Right renal pelvis (tissue), 4 donors: ENCODE results near the gene CACNA1I. TPM values are rescaled to one million over a fixed set of nuclear protein-coding genes. Genes with fewer than 3 reads are reported as not detected.

Experiments used
- DNase-seq, 4 donors: peaks; one replicate each; pipeline ENCODE4 v3.0.0-alpha.2; 2013; ENCODE audit warnings: low read depth in 4 of 4, low spot score in 3 of 4, missing footprints in 1 of 4
- polyA plus RNA-seq, 4 donors: library from polyadenylated mRNA; unstranded; fragments of 120-200 nt; gene quantifications; one replicate each; pipeline ENCODE4 v1.2.1, GENCODE V29; 2013; ENCODE audit not compliant: insufficient read length in 4 of 4

CACNA1I gene
- polyA plus RNA-seq, 4 donors, result 0.03 to 0.08 (median 0.06) TPM

DNA sequence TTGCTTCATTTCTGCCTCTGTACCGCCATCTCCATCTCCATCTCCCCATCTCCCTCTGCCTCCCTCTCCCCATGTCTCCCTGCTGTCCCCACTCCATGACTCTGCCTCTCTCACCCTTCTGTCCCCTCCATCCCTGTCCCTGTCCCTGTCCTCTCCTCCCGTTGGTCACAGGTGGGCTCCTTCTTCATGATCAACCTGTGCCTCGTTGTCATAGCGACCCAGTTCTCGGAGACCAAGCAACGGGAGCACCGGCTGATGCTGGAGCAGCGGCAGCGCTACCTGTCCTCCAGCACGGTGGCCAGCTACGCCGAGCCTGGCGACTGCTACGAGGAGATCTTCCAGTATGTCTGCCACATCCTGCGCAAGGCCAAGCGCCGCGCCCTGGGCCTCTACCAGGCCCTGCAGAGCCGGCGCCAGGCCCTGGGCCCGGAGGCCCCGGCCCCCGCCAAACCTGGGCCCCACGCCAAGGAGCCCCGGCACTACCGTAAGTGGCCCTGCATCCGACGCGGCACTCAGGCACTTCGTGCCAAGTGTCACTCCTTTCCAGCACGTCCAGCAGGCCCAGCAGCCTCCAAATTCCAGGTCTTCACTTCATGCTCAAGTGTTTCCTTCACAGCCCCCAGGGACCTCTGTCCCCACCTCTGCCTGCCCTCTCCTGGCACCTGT is 76.0 kb downstream of the CACNA1I start:
- no peak for DNase-seq

DNA sequence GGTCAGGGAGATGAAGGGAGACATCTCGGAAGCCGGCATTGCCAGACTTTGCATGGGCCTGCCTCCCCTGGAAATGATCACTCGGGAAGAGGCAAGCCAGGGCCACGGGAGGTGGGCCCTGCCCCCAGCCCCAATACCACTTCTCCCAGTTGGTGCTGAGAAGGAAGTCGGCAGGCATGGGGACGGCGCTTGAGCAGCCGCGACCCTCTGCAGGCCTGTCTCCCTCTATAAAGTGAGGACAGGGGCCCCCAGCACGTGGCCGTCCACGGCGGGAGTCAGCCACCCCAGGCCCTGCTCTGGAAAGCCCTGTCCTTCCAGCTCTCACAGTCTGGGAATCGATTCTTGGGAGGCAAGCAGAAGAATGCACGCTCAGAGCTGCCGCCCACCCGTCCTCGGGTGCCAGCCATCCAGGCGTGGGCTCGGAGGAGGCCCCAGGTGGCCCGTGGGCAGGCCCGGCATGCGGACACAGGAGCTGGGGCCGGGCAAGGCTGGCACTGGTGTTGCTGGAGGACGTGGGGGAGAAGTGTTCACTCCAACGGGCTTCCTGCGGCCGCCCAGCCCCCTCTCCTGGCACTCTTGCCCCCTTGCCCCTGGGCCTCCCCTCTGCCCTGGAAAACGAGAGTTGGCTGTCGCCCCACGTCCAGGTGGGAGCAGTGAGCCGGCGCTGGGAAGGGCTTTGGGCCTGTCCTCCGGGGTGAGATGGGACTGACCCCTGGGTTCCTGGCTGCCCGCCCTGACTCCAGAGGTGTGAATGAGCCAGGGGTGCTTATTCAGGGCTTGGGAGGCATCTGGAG is 77.5 kb downstream of the CACNA1I start:
- no peak for DNase-seq

DNA sequence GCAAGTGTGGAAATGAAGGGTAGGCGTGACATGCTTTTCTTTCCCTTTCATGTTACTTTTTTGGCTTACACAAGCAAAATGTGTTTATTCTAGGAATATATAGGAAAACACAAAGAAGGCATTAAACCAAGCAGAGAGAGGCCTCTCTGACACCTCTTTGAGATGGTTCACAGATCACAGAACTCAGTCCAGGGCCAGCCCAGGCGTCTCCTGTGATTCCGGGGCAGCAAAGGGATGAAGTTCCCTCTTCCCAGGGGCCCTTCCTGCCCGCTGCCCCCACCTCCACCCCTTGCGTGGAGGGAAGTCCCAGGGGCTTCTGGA is 78.0 kb downstream of the CACNA1I start:
- DNase-seq, result no peak

DNA sequence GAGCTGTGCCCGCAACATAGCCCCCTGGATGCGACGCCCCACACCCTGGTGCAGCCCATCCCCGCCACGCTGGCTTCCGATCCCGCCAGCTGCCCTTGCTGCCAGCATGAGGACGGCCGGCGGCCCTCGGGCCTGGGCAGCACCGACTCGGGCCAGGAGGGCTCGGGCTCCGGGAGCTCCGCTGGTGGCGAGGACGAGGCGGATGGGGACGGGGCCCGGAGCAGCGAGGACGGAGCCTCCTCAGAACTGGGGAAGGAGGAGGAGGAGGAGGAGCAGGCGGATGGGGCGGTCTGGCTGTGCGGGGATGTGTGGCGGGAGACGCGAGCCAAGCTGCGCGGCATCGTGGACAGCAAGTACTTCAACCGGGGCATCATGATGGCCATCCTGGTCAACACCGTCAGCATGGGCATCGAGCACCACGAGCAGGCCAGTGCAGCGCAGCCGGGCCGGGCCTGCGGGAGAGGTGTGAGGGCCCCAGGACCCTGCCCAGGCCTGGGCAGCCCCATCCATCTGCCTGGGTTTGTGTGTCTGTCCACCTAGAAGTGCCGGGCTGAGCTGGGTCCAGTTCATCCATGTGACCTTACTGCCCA is 79.0 kb downstream of the CACNA1I start:
- no peak for DNase-seq

DNA sequence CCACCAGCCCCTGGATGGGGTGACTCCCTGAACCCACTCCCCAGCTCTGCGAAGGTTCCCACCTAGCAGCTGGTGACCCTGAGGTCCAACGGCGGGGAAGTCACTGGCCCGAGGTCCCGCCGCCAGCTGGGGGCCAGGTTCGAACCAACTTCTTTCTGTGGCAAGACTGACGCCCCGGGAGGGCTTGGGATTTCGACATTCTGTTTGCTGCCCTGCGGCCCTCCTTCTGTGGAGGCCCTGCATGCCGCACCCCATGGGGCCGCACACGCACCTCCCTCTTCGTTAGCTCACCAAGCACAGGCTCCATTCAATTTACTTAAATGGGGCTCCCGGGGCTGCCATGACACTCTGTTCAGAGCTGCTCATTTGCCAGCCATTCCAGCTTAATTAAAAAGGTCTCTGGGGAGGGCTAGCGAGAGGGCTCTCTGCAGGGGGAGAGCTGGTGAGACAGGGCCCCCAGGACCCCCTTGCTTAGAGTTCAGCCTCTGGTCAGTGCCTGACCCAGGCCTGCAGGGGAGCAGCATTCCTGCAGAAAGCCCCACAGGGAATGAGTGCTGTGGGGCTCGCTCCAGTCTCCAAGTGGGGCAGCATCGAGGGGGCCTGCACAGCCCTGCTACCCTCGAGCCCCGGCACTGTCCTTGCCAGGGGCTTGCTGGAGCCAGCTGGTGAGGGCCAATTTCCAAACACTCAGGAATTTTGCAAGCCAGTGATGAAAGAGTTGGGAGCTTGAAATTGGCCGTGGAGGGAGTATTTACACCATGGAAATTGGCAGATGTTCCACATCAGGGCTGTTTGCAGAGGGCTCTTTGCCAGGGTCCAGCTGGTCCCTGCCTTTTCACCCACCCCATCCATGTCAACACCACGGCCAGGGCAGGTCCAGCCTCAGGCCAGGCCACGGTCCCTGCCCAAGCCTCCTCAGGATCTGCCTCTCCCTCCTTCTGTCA is 80.8 kb downstream of the CACNA1I start:
- DNase-seq, result no peak

DNA sequence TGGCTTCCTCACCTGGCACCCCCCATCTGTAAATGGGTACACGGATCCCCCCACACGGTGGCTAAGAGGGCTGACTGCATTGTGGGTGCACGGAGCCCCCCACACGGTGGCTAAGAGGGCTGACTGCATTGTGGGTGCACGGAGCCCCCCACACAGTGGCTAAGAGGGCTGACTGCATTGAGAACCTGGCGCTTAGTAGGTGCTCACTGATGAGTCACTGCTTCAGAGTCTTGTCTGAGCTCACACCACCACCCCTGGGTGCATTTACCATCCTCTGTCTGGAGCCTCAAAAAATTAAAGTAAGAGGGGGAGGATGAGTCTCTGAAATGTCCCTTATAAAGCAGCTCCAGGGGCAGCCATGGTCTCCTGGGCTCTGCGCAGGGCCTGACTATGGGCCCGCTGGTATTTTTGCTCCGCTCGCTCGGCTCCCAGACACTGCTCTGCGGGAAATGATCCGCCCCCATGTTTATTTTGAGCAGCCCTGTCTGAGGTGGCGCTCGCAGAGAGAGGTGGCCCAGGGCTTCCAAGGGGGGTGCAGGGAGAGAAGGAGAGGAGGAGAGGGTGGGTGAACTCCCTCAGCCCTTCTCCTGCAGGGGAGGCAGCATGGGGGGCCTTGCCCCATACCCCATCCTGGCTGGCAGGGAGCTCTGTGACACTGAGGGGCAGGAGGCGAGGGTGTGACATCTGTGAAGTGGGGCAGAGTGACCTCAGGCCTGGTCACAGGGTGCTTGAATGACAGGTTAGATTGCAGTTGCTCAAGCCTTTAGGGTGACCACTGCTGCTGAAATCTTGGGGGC is 82.6 kb downstream of the CACNA1I start:
- DNase-seq, result no peak

DNA sequence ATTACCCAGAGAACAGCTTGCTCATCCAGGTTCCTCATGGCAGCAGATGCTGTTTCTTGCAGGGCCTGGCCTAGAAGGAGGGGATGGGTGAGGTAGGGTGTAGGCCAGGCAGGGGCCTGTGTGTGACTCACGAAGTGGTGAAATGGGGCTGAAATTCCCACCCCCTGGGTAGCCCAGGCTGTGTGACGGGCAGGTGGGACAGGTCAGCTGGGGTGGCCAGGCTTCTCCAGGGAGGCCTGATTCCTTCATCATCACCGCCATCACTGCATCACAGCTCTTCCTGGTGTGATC is 83.2 kb downstream of the CACNA1I start:
- no peak for DNase-seq

DNA sequence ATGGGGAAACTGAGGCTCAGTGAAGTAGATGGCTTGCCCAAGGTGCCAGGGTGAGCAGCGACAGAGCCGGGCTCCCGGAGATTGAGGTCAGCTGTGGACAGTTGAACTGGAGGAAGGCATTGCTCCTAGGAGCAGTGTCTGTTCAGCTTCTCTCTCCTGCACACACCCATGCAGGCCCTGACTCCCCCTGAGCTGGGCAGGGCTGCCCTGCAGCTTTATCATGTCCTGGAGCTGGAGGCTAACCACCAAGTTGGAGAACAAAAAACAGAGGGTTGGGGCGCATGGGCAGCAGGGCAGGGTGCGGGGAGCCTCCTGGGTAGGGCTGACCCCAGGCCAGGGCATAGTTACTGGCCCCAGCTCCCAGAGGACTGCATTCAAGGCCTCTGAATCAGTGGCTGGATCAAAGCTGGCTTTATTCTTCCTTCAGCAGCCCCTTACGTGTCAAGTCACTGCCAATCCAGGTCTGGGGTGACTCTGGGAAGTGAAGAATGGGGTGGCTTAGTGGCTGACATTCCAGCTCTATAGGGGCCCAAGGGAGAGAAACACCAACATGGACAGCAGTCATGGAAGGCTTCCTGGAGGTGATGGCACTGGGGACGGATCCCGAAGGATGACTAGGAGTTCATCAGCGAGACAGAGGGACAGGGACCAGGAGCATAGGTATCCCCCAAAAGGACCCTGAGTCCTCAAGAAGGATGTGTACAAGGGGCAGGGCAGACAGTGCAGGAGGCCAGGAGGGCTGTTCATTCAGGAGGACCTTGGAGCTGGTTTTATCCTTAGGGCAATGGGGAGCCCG is 83.8 kb downstream of the CACNA1I start:
- DNase-seq, result no peak

DNA sequence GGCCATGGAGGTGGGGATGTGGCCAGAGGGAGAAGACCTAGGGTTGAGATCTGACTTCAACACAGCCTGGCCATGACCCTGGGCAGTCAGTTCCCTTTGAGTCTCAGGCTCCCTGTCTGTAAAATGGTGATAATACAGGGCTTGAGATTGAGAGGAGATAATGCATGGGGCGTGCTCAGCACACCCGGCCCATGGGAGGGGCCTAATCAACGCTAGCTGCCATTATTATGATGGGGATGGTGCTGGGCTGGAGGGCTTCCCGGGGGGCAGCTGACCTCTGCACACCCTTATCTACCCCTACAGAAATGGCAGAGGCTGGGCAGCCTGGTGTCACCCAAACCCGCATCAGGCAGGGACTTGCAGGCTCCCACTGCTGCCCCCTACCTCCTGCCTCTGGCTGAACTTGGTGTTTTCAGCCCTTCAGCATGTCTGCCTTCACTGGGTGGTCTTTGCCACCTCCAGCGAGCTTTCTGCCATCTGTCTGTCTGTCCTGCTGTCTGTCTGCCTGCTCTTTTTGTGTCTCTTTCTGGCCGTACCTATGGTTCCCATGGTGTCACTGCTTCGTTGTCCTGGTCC is 84.5 kb downstream of the CACNA1I start:
- no peak for DNase-seq

DNA sequence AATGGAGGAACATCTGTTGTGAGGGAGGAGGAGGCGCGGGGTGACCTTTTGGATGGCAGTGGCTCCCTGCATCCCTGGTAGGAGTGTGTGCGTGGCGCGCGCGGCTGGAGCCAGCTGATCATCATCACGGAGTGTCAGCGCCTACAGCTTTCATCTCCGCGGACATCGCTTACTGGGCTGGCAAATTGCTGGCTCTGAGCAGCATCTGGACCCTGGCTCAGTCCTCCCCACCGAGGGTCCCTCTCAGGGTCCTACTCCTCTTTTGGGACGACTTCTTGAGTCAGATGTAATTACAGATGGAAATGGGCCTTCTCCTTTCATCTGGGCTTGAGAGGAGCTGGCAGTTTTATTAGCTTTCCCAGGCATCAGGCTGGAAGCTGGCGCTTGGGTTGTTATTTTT is 85.3 kb downstream of the CACNA1I start:
- no peak for DNase-seq

DNA sequence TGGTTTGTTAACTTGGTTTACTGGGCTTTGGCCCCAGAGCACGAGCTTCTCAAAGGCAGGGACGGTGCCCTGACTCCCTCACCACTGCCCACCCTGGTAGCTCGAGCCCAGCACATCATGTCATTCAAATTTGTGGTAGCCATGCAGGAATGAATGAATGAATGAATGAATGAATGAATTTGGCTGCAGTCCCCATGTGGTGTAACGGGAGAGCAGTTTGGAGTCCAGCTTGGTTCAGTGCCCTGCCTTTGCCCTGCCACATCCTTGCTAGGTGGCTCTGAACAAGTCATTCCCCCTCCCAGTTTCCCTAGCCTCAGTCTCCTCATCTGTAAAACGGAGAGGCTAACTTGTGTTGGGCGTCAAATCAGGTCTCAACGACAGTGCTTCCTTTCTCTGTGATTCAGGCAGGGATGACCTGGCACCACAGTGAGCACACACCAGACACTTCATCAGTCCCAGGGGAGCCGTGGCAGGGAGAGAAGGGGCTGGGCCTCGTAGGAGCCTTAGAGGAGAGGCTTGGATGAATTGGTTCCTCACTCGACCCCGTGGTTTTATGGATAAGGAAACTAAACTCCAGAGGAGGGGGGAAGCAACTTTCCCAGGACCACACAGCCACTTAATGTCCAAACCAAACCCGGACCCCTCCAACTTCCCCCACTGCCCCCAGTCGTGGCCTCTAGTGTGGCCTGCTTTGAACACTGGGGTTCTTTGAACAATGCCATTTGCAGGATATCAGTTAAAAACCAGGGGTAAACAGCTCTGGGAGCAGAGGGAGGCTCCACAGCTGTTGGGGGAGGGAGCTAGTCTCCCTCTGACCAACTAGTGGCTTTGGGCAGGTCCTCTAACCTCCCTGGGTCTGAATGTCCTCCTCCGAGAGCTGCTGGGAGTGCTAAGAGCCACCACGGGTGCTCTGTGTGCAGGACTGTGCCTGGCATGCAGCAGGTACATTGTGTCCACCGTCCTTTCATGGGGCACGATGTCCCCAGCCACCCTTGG is 86.2 kb downstream of the CACNA1I start:
- no peak for DNase-seq

DNA sequence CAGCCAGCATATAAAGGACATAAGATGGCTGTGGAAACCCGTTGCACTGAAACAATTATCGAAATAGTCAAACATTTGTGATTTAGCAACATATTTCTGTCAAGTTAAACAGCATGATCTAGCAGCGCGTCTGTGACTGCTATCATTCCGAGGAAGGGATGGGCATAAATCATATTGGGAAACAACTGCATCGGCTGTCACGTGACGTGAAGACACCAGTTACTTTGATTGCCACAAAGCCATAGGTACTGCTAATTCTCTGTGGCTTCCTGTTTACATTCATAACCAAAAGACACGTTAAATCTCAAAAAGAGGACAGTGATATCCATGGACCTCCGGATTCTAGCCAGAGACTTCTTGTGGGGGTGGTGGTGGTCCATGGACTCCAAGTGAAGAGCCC is 87.8 kb downstream of the CACNA1I start:
- no peak for DNase-seq

DNA sequence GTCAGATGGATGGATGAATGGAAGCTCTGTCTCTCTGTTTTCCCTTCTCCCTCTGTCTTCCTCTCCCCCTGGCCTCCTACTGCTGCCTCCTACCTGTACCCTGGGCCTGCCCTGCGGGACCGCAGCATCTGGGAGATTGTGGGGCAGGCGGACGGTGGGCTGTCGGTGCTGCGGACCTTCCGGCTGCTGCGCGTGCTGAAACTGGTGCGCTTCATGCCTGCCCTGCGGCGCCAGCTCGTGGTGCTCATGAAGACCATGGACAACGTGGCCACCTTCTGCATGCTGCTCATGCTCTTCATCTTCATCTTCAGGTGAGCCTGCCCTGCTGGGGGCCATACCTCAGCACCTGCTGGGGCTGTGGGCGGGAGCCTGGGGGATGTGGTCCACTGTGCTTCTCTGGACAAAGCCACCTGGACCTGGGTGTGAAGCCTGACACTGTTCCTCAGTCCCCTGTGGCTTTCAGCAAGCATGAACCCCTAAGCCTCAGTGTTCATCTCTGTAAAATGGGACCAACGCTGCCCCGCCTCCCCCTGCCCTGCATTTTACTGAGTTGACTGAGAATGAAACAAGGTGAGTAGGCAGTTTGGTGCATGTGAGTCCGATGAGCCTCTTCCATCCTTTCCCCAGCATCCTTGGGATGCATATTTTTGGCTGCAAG is 88.4 kb downstream of the CACNA1I start:
- DNase-seq, result no peak

DNA sequence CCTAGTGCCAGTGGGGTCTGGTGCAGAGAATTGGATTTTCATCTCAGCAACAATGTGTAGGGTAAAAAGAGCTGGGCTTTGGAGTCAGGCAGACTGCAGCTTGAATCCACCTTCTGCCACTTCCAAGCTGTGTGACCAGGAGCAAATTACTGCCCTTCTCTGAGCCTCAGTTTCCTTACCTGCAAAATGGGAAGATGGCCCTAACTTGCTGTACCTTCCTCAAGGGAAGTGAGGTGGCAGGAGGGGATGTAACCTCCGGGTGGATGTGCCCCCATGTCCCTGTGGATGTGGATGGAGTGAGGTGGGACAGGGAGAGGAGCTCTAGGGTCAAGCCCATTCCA is 90.9 kb downstream of the CACNA1I start:
- no peak for DNase-seq

DNA sequence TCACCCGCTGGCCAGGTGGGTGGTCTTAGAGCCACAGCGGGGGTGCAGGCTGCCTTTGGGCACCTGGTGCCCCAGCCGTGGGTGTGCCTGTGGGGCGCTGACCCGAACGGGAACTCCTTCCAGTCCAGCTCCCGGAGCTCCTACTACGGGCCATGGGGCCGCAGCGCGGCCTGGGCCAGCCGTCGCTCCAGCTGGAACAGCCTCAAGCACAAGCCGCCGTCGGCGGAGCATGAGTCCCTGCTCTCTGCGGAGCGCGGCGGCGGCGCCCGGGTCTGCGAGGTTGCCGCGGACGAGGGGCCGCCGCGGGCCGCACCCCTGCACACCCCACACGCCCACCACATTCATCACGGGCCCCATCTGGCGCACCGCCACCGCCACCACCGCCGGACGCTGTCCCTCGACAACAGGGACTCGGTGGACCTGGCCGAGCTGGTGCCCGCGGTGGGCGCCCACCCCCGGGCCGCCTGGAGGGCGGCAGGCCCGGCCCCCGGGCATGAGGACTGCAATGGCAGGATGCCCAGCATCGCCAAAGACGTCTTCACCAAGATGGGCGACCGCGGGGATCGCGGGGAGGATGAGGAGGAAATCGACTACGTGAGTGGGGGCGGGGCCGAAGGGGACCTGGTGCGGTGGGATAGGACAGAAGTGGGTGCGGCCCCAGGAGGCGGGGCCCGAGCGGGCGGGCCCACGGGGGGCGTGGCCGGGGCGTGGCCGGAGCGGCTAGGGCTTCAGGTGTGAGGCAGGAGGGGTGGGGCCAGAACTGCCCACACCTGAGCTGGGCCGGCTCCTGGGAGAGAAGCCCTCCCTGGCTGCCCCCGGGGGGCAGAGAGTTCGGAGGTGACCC is 91.5 kb downstream of the CACNA1I start:
- no peak for DNase-seq

DNA sequence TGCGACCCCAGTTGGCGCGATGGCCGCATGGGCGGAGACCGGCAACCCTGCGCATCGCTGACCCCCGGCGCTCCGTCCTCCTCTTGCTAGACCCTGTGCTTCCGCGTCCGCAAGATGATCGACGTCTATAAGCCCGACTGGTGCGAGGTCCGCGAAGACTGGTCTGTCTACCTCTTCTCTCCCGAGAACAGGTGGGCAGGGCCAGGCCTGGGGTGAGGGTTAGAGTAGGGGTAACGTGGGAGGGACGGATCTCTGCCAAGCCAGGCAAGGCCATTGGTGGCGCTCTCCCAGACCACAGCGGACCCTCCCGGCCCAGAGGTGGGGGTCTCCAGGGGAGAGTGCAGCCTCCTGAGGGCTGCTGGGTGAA is 92.1 kb downstream of the CACNA1I start:
- DNase-seq, result no peak

DNA sequence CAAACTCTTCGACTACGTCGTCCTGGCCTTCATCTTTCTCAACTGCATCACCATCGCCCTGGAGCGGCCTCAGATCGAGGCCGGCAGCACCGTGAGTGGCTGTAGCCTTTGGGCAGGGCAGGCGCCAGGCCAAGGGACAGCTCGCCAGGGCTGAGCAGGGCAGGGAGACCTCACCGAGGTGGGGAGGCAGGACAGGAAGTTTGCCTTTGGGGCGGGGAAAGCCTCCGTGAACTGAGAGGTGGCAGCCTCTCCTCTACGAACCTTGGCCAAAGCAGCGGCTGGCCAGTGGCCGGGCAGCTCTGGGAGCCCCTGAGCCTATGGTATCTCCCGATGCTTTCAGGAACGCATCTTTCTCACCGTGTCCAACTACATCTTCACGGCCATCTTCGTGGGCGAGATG is 93.2 kb downstream of the CACNA1I start:
- DNase-seq, result no peak
